HG03457 (cell line): ENCODE measurements around the gene PSMB7.

Source experiments
- ATAC-seq: cut with Tn5 transposase; IDR thresholded peaks from one replicate; pipeline ENCODE4 v1.9.1; 2021; ENCODE audit warnings: moderate number of reproducible peaks; ENCODE audit not compliant: unreplicated experiment

PSMB7 gene

DNA sequence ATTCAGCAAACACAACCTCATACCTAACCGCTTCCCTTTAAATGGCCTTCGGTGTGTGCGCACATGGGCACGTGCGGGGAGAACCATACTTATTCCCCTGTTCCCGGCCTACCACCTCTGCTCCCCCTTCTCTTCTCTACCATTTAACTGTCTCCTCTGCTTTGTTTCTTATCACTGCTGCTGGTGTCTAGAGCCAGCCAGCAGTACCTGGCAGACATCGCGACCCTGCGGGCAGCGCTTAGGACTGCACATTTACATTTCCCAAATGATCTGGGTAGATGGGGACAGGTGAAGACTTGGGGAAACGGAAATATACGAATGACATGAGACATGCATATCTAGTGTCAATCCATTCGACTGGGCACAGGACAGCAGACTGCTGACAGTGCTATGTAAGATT lies 56.6 kb downstream of the PSMB7 start:
- ATAC-seq = no peak

DNA sequence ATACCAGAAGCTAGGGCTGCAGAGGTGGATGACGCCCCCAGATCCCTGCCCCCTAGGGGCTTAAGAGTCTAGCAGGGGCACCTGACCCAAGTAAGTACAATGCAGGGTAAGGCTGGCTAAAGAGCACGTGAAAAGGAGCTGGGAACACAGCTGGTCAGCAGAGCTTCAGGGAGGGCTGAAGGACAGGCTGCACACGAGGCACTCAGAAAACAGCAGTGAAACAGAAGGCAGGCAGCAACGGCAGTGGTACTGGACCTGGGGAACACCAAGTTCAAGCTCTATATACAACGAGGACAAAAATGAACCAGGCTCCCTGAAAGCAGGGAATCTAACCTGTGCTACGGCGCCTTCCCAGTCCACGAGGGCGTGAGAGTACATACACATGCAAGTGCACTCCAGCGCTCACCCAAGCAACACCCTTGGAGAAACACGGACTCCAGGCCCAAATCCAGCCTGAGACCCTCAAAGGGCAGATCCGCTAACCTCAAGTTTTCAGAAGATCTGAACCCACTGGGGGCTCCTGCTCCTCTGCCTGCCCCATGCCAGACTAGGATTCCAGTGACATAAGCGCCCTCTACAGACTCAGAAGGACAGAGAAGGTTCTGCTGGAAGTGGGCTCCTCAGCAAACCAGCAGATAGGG lies 57.4 kb downstream of the PSMB7 start:
- no peak for ATAC-seq

DNA sequence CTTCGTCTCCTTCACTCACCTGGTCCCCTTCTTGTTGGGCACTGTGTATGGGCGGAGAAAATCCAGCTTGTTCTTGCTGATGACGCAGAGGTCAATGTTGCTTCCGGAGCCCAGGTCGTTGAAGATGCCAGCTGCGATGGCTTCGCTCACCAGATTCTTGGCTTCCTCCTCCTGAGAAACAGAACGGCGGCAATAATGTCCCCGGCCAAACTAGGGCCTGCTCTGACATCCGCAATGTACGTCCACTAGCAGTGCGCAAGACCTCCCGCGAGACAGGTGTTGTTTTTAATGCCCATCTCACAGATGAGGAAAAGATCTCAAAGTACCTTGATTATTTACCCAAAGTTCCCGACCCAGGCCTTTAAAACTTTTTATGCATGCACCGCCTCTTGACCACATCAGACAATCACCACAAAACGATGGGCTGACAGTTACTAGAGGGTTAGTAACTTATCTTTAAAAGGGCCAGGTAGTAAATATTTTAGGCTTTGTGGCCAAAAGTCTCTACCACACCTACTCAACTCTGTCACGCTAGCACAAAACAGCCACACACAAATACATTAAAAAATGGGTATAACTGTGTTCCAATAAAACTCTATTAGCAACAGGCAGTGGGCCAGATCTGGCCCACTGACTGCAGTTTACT lies 58.4 kb downstream of the PSMB7 start:
- ATAC-seq = no peak

DNA sequence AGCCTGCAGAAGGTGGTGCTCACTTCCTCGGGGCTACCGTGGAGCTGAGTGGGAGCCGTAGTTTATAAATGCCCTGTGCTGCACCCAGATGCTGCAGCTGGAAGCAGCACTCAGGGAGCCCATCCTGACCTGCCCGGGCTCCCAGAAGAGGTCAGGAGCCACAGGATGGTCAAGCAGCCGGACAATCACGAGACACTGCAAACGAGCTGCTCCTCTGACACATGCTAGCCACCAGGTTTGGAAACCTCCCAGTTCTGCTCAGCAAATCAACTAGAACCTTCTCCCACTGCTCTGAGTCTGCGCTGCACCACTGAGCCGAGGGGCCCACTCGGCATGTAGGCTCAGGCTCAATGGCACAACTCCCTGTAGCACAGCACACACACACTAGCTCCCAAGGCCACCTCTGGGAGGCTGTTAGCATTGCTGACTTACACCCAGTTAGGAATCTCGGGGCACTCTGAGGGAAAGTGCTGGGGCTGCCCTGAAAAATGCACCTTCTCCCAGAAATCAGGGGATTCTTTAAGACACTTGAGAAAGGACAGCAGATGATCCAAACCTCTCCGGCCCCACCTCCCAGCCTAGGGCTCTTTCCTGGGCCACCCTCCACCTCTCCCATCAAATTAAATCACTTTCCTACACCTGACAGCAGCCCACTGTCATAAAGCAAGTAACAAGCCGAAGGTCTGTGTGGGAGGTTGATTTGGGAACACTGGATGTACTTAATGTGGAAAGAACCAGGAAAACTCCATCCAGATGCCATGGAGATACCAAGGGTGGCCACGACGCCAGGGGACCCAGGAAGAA lies 59.1 kb downstream of the PSMB7 start:
- no peak for ATAC-seq

DNA sequence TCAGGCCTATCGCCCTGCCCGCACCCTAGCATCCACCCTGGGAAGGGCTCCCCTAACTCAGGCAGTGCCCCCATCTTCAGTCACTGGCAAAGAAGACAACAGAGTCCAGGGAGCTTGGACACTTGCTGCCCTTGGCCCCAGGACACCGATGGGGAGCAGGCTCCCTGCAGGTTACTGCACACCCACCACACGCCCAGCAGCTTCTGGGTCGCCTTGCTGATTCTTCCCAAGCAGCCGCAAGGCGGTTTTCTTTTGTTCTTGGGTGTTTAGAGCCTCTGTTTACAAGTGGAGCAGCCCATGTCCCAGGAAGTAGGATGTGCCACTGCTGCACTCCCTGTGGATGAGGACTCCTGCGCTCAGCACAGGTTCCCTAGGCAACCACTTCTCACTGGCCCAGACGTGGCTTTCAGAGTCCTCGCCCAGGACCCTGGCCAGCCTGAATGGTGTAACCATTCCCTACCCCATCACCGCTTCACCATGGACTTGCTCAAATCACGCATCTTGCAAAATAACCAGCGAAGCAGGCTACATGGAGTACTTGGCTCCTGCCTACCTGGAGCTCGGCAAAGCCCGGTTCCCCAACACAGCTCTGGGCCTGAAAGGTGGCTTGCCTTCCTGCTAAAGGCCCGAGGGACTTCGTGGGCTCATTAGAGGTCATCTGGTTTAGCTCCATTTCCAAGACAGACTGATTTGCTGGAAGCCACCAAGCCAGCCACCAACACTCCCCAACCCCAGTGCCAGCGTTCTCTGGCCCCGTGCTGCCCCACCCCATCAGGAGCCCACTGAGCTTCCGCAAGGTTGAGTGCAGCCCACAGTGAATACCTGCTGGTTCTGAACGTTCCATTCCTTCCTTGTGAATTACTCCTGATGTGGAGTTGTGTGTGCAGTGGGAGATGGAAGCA lies 60.0 kb downstream of the PSMB7 start:
- ATAC-seq = no peak

DNA sequence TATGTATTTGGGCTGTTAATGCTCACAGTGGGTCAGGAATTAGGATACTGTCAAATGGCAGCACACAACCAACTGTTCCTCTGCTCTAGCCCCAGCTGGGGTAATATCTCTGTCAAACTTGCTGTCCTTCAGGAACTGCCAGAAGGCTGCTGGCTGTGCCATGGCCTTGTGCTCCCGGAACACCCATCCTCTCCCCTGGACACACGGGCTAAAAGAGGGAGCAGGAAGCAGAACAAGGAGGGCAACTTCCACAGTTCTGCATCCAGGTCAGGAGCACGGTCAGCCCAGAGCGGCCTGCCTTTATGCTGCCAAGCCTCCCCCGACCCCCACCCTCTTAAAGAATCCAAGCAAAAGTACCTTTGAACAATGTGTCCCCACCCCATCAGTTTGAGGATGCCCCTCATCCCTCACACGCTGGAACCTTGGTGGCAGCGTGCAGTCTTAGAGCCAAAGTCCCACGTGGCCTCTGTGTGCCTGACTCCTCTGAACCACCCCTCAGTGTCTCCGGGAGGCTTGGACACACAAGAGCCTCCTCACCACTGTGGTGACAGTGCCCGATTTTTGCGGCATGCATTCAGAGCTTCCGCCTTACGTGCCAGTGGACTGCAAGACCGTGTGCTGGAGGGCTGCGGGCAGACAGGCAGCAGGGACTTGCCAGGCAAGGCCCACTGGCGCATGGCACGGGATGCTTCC lies 60.8 kb downstream of the PSMB7 start:
- no peak for ATAC-seq

DNA sequence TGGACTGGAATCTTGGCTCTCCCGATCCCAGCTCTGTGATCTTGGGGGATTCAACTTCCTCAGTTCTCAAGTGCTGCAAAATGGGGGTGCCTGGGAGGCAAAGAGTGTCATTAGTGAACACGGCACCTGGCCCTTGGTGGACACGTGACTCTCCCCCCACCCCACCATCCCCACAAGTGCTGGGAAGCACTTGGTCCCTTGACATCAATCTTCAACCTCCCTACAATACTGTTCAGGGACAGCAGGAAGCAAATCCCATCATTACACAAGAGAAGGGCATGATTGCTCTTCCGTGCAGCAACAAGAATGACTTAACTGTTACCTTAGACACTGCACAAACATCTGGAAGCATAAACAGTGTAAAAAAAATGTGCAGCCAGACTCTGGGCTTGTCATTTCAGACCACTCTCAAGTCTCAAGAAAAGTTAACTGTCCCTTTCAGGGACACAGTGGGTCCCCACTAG lies 61.4 kb downstream of the PSMB7 start:
- no peak for ATAC-seq

DNA sequence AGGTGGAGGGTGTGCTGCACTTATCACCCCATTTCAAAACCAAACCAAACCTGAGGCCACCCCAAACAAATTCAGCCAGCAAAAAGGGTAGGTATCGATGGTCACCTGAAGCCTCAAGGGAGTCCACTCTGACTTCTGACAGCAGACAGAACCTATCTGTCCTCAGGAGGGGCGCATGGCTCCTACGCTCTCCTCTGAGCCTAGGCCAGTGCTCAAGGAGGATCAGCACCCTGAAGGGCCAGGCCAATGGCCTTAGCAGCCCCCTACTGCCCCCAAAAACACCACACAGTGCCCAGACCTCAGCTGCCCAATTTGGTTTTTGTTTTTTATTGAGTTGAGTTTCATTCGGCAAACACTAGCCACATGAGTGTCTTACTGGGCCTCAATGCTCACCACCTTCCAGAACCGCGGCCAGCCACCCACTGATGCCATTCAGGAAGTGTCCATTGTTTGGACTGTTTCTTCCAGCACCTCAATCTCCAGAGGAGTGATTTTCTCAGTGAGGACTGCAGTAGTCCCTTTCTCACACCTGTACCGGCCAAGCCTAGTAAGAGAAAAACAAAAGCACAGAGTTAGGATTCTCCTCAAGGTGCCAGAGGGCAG lies 62.0 kb downstream of the PSMB7 start:
- no peak for ATAC-seq

DNA sequence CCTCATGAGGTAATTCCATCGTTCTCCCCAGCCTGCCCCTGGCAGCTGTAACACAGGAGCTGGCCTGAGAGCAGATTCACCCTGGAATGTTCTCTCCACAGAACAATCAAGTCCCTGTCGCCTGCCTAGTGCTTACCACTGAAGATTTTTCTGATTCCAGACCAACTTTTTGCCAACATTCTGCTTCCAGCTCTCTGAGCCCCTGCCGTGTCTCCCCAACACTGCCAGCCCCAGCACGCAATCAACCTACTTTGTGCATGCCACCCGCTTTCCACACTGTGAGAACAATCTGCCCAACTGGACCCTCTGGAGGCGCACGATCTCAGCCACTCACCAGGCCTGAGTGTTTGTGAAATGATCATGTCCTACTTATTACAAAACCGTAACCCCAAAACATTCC lies 62.6 kb downstream of the PSMB7 start:
- no peak for ATAC-seq

DNA sequence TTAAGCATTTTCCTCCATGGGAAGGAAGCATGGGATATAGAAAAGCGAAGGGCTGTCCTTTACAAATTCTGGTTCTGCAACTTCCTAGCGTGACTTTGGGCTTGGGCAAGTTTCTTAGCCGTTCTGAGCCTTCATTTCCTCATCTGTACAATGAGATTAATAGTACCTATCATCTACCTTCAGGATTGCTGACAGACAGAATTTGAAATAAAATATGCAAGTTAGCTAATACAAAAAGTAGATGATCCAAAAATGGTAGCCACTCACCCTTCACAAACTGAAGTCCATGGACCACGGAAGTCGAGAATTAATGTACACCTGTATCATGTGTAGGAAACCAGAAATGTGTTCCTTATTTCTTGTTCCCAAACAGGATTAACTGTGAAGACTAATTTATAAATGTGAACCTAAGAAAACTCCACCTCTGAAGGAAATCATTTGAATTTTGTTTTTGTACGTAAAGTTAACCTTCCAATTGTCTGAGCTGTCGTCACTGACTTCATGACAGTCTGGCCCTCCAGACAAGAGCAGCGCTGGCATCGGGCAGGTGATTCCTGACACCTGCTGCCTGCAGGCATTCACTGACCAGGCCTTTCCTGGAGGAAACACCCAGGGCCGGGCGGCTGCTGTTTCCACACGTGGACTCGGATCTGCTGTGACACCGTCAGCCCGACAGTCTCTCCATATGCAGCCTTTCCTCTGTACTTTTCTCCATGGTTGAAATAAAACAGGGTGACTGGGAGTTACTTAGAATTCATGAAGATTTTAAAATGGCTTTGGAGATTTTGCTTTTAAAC lies 63.4 kb downstream of the PSMB7 start:
- no peak for ATAC-seq

DNA sequence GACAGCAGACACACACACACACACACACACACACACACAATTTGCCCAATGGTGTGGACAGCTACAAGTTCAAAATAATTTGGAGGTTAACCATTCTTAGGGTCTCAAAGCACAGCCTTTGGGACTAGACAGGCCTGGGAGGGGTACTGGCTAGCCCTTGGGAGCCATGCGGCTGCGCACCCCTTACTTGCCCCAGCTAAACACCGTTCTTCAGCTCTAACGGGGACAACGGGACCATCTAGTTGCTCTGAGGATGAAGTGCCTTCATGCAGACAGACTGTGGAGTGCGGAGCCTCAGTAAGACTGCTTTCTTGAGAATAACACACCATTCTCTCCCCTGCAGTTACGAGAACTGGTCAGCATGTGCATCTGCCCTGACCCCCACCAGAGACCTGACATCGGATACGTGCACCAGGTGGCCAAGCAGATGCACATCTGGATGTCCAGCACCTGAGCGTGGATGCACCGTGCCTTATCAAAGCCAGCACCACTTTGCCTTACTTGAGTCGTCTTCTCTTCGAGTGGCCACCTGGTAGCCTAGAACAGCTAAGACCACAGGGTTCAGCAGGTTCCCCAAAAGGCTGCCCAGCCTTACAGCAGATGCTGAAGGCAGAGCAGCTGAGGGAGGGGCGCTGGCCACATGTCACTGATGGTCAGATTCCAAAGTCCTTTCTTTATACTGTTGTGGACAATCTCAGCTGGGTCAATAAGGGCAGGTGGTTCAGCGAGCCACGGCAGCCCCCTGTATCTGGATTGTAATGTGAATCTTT lies 64.6 kb downstream of the PSMB7 start:
- no peak for ATAC-seq

DNA sequence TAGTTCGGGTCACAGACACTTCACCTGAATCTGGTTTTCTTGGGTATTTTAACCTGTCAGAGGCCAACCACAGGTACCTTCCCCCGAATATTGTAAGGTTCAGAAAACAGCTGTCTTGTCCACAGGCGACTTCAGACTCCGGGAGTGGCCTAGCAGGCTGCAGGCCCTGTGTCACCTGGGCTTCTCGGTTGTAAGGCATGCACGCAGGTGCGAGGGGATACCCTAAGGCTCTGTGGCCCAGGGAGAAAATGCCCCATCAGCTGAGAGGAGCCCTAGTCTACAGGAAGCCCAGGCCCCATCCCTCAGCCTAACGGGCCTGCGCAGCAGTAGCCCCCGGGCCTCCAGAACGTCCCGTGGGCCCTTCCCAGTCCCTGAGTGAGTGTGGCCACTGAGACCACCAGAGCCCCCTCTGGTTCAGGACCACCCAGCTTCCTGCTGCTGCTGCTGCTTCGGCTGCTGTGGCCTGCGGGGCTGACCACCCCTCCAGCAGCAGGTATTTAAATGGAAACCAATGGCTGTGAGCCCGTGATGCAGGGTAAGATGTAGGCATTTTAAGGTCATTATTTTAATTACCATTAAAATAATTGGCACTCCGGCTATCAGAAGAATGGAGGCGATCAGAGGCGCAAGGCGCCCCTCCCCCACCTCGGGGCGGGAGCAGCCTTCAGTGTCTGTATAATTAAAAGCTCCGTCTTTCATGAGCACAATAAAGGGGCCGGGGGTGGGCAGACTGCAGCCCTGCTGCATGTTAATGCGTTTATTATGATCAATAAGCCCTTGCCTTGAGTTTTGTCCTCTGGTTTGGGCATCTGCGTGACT lies 65.4 kb downstream of the PSMB7 start:
- ATAC-seq = no peak

DNA sequence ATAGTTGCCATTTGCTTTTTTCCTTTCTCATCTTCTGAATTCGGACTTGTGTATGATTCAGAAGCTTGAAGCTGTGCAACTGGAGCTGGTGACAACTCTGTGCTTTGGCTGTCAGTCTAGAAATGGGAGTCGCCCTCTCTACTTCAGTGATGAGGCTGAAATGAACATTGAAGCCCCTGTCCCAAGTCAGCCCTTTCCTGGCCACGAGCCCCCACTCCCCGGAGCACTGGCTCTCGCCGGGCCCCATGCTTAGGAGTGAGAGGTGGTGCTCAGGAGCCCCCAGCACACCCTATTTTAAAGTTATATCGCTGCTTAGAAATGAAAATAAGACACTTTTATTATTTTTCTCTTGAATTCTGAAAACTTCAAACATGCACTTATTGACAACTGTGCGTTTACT lies 66.0 kb downstream of the PSMB7 start:
- ATAC-seq = no peak

DNA sequence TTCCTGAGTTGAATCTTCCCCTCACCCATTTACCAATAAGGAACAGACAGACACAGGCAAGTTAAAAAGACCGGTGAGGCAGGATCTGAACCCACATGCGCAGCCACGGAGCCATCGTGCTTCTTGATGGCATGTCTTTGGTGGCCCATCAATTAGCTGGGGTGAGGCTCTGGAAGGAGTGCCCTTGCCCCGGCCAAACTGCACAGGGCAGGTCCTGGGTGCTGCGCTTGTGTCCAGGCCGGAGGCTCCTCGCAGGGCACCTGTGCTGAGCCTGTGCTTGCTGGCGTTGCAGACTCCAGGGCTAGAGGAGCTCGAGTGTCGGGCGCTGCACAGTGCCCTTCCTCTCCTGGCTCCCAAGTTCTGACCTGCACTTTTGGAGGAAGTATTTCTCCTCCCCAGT lies 66.4 kb downstream of the PSMB7 start:
- ATAC-seq = no peak

DNA sequence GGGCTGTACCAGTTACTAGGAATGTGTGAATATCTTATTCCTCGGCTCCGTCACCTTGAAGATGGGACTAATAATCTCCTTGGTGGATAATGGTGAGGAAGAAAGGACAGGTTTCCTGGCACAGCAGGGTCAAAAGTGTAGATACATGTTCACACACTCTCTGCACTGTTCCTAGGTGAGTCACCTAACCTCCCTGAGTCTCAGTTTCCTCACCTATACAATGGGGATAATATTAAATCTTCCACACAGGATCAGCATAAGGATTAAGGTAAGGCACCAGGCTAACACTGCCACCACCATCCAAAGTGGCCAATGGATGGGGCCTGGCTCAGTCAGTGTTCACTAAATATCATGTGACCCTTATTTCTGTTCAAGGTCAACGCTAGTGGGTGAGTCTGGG lies 66.9 kb downstream of the PSMB7 start:
- no peak for ATAC-seq

DNA sequence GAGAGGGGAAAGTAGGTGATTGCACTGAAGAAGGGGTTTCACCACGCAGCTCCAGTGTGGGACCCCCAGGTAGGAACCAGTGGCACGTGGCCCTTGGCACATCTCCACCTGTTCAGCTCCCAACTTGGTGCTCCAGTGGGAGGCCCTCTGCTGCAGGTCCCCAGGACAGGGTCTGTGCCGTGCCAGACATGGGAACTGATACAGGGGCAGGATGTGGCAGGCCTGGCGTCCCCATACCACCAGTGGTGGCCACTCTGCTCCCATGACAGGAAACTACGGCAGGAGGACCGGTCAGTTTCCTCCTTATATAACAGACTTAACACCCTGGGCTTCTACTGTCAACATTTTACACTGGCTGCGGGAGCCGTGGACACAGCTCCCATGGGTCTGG lies 67.3 kb downstream of the PSMB7 start:
- ATAC-seq = no peak

DNA sequence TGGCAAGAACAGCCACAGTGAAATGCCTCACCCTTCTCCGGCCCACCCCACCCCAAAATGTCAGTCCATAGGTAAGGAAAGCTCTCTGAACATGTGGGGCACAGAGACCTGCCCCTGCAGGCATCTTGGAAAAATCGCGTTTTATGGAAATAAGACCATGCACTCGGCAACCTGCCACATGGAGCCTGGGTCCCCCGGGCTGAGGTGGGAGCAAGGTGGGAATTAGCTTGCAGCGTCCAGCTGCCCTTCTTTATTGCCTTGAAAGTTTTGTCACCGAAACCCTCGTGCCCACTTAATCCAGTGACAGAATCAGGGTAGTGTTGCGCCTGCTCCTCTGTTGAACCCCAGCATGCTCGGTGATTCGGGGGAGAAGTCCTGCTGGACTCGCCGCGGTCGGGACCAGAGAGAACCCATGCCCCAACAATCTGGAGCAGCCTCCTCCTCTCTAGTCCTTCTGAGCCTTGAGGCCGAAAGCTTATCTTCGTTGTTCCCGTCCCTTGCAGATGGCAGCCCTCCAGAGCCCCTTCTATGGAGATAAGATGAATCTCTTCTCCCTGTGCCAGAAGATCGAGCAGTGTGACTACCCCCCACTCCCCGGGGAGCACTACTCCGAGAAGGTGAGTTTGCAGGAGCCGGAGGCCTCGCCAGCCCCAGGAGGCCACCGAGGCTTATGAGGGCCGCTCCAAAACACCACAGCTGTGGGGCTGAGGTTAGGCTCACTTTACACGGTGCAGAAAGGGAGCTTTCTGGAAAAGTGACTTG lies 67.9 kb downstream of the PSMB7 start:
- no peak for ATAC-seq
